ENCODE measurements around the gene TTC34. TPM values are rescaled to one million over a fixed set of nuclear protein-coding genes. Genes with fewer than 3 reads are reported as not detected.

Gene TTC34
- total RNA-seq, 1 donor from 2014 or later, result under 0.01 TPM

DNA sequence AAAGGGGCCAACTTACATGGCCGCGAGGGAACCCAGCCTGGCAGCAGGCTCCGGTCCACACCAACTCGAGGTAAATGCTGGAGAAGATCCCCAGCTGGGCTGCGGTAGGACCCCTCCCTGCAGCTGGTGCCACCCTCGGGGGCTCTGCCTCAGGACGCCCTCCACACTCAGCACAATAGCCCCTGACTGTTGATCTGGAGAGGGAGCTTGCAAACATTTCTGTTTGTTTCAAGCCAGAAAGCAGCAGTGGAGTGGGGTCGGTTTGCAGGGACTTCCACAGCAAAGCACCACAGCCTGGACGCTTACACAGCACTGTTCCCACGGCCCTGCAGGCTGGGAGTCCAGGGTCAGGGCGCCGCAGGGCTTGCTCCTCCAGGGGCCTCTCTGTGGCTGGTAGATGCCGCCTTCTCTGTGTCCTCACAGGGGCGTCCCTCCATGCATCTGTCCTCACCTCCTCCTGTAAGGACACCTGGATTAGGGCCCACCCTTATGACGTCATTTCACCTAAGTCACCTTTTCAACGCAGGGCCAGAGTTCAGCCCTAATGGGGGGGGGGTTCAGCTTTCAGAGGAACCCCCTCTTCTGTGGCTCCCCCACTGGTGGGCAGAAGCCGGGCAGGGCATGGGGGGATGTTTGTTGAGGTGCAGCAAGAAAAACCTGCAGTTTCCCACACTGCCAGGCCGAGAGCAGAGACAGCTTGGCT lies 24.1 kb upstream of the TTC34 start:
- no peaks in the 10 kb centered on the region for H3K27me3 ChIP-seq (ENCODE audit: control insufficient read depth, insufficient read depth, low read length)
- TF ChIP-seq CTCF (IDR thresholded peaks at IDR 0.05; ENCODE audit: insufficient read depth, low read length, severe bottlenecking), result no peak
- FAIRE-seq, result no peak
- no peak for DNase-seq (ENCODE audit: low read depth)
- no peaks in the 10 kb centered on the region for H3K36me3 ChIP-seq (ENCODE audit: control insufficient read depth, insufficient read depth, low read length)
- H3K4me3 ChIP-seq (ENCODE audit: low read depth, low read length), result no peak overlapping the region

GRCh38 chr1:2824999-2825398 lies 23.5 kb upstream of the TTC34 start:
- Histone ChIP-seq H3K36me3 (ENCODE audit: control insufficient read depth, insufficient read depth, low read length) (no peaks in the 10 kb centered on the region), H3K27me3 (ENCODE audit: control insufficient read depth, insufficient read depth, low read length) (no peaks in the 10 kb centered on the region), H3K4me3 (ENCODE audit: low read depth, low read length) (no peak overlapping the region)
- DNase-seq (ENCODE audit: low read depth) (no peak), FAIRE-seq (no peak)
- TF ChIP-seq CTCF (IDR thresholded peaks at IDR 0.05; ENCODE audit: insufficient read depth, low read length, severe bottlenecking), result no peak

GRCh38 chr1:2823921-2824610 lies 22.6 kb upstream of the TTC34 start:
- Histone ChIP-seq H3K27me3 (ENCODE audit: control insufficient read depth, insufficient read depth, low read length) (no peaks in the 10 kb centered on the region), H3K36me3 (ENCODE audit: control insufficient read depth, insufficient read depth, low read length) (no peaks in the 10 kb centered on the region), H3K4me3 (ENCODE audit: low read depth, low read length) (no peak overlapping the region)
- FAIRE-seq (no peak), DNase-seq (ENCODE audit: low read depth) (no peak)
- TF ChIP-seq CTCF (IDR thresholded peaks at IDR 0.05; ENCODE audit: insufficient read depth, low read length, severe bottlenecking), result no peak

DNA sequence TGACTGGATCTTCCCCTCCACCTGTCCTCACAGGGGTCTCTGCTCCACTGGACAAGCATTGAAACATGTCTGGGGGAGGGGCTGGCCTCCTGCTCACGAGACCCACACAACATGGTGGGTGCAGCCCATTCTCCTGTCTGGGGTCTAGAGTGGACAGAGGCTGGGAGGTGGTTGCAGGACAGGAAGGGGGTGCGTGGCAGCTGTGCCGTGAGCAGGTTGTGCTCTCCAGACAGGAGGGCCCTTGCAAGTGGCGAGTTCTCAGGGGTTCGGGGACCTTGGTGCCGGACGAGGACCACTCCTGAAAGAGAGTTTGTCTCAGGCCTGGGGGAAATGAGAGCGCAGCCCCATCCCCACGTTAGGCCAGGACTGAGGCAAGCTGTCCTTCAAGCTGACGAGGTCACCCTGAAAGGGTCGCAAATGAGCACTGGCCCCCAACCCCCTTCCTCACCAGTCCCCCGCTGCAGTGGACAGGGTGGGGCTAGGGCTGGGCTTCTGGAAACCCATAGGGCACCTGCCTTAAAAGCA lies 21.2 kb upstream of the TTC34 start:
- no peak for DNase-seq (ENCODE audit: low read depth)
- Histone ChIP-seq H3K27me3 (ENCODE audit: control insufficient read depth, insufficient read depth, low read length) (no peaks in the 10 kb centered on the region), H3K4me3 (ENCODE audit: low read depth, low read length) (no peak overlapping the region), H3K36me3 (ENCODE audit: control insufficient read depth, insufficient read depth, low read length) (no peaks in the 10 kb centered on the region)
- TF ChIP-seq CTCF (IDR thresholded peaks at IDR 0.05; ENCODE audit: insufficient read depth, low read length, severe bottlenecking), result no peak
- no peak for FAIRE-seq

DNA sequence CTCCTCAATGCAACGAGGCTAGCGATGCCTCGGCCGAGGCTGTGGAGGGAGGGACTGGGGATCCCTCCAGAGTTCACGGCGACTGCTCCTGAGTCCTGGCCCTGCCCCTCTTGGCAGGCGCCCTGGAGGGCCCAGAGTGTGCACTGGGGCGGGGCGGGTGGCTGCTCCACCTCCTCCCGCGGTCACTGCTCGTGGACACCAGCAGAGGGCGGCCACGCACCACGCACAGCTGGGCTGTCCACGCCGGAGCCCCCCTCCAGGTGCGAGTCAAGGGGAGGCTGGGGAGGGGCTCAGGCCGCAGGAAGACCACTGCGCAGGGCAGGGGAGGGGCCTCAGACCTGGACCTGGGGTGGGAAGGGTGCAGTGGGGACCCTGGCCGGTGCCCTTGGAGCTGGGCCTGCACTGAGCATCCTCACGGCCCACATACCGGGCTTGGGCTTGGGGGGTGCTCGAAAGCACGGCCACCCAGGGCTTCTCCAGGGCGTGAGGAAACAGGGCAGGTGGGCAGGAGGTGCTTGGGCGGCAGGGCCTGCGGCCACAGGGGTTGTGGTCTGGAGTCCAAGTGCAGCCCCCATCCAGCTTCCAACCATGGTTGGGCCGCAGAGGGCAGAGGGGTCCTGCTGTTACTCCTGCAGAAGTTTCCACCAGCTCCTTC lies 20.6 kb upstream of the TTC34 start:
- DNase-seq (ENCODE audit: low read depth), result no peak
- TF ChIP-seq CTCF (IDR thresholded peaks at IDR 0.05; ENCODE audit: insufficient read depth, low read length, severe bottlenecking), result no peak
- Histone ChIP-seq H3K27me3 (ENCODE audit: control insufficient read depth, insufficient read depth, low read length) (no peaks in the 10 kb centered on the region), H3K36me3 (ENCODE audit: control insufficient read depth, insufficient read depth, low read length) (no peaks in the 10 kb centered on the region), H3K4me3 (ENCODE audit: low read depth, low read length) (no peak overlapping the region)
- FAIRE-seq, result no peak

Measured in bronchial epithelial cell (primary cell).